C4-2B (cell line): ENCODE results near the gene DISP3.

ENCODE experiments used
- H3K27ac ChIP-seq: fragments of 450-650 bp; 2 replicates; pipeline ENCODE4 v1.5.1; 2017
- CTCF ChIP-seq: fragments of 450-650 bp; conservative IDR thresholded peaks from 2 replicates; pipeline ENCODE4 v1.5.1; 2017; ENCODE audit warnings: mild to moderate bottlenecking
- ZFX ChIP-seq: fragments of 450-650 bp; IDR thresholded peaks from 2 replicates; pipeline ENCODE4 v1.6.1; 2017

DISP3 gene

GRCh38 chr1:11487196-11487751, 8.3 kb downstream of the DISP3 start:
- TF ChIP-seq CTCF (no peak), ZFX (no peak)
- H3K27ac ChIP-seq, result no peak overlapping the region

- H3K27ac ChIP-seq, result no peak overlapping the region
- TF ChIP-seq CTCF (no peak), ZFX (no peak)
These were observed 9.3 kb downstream of the DISP3 start for GRCh38 chr1:11488201-11488770.

DNA sequence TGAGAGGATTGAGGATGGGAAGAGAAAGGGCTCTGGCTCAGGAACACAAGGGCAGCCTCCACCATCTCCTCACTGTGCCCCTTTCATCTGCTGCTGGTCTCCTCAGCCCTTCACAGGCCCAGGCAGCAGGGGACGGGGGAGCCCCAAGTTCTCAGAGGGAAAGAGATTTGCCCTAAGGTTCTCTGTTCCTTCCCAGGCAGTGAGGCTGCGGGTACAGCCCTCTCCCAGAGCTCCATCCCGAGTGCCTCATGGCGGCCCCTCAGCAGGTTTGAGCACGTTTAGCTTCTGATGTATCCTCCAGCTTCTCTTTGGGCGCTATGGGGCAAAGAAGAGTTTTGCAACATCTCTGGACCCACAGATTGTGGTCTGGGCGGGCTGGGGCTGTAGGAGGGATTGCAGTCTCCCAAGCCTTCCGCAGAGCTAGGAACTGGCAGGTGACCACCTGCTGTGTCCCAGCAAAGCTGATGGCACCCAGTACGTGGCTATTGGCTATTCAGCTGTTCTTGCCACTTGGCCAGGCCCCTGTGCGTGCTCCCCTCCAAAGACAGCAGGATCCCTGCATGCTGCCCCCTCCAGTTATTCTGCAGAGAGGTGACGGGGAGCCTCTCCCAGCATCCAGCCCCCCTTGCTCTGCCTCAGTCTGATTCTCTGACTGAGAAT, 10.1 kb downstream of the DISP3 start:
- H3K27ac ChIP-seq, result no peak overlapping the region
- no peak for TF ChIP-seq ZFX
- TF ChIP-seq CTCF, result no peak

DNA sequence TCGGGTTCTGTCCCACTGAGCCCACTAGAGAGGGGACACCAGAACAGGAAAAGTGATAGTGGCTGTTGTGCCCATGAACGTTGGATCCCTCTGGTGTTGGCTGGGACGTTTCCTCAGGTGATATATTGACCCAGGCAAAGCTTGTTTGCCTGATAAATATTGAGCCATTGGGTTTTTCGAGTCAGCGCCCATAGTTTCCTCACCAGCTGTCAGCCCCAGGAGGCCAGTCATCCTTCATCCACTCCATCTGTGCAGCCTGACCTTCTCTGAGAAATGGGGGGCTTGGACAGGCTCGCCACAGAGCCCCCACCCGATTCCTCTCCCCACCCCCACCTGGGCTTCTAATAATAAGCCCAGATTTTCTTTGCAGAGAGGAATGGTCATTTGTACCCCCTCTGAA, 13.3 kb downstream of the DISP3 start:
- TF ChIP-seq ZFX (no peak), CTCF (no peak)
- H3K27ac ChIP-seq, result no peak overlapping the region

GRCh38 chr1:11493972-11494655, 15.2 kb downstream of the DISP3 start:
- no peak for TF ChIP-seq ZFX
- no peak for TF ChIP-seq CTCF
- H3K27ac ChIP-seq, result no peak overlapping the region

- no peak overlapping the region for H3K27ac ChIP-seq
- TF ChIP-seq CTCF (no peak), ZFX (no peak)
These were observed 15.8 kb downstream of the DISP3 start for GRCh38 chr1:11494771-11495170.

- TF ChIP-seq ZFX, result no peak
- no peak for TF ChIP-seq CTCF
- no peak overlapping the region for H3K27ac ChIP-seq
These were observed 16.6 kb downstream of the DISP3 start for GRCh38 chr1:11495579-11495978.
